ENCODE results near the gene MXI1.
"Not testable (repeated sequence)": the region's sequence is repeated elsewhere in the genome, so short reads cannot be mapped to it uniquely, and the experiment has no call there.

The MXI1 gene

GRCh38 chr10:110251392-110251791 lies 44.0 kb downstream of the MXI1 start:
- not testable (repeated sequence) for H3K27me3 ChIP-seq (replicated peaks; ENCODE audit: control insufficient read depth, insufficient read depth, low read length, poor library complexity, severe bottlenecking); DNase-seq; H3K4me1 ChIP-seq (ENCODE audit: control insufficient read depth, insufficient read depth, low read length, poor library complexity, severe bottlenecking); H3K36me3 ChIP-seq (ENCODE audit: control insufficient read depth, insufficient read depth, low read length); H3K4me3 ChIP-seq (ENCODE audit: insufficient read depth, low read depth, low read length, poor library complexity, severe bottlenecking); H3K27ac ChIP-seq (ENCODE audit: insufficient read depth, low read length, poor library complexity, severe bottlenecking); H3K9me3 ChIP-seq (ENCODE audit: control insufficient read depth, low read length)

GRCh38 chr10:110252151-110252550 lies 44.7 kb downstream of the MXI1 start:
- Histone ChIP-seq H3K9me3 (ENCODE audit: control insufficient read depth, low read length) (no peaks in the 10 kb centered on the region), H3K27me3 (replicated peaks; ENCODE audit: control insufficient read depth, insufficient read depth, low read length, poor library complexity, severe bottlenecking) (no peaks in the 10 kb centered on the region), H3K4me3 (ENCODE audit: insufficient read depth, low read depth, low read length, poor library complexity, severe bottlenecking) (no peak overlapping the region), H3K27ac (ENCODE audit: insufficient read depth, low read length, poor library complexity, severe bottlenecking) (no peak overlapping the region), H3K36me3 (ENCODE audit: control insufficient read depth, insufficient read depth, low read length) (peaks cover 8% of the 10 kb centered on the region), H3K4me1 (ENCODE audit: control insufficient read depth, insufficient read depth, low read length, poor library complexity, severe bottlenecking) (no peaks in the 10 kb centered on the region)
- no peak for DNase-seq

GRCh38 chr10:110254467-110254866 lies 47.1 kb downstream of the MXI1 start:
- Histone ChIP-seq H3K9me3 (ENCODE audit: control insufficient read depth, low read length) (no peaks in the 10 kb centered on the region), H3K27me3 (replicated peaks; ENCODE audit: control insufficient read depth, insufficient read depth, low read length, poor library complexity, severe bottlenecking) (no peaks in the 10 kb centered on the region), H3K36me3 (ENCODE audit: control insufficient read depth, insufficient read depth, low read length) (peaks cover 8% of the 10 kb centered on the region), H3K4me3 (ENCODE audit: insufficient read depth, low read depth, low read length, poor library complexity, severe bottlenecking) (no peak overlapping the region), H3K27ac (ENCODE audit: insufficient read depth, low read length, poor library complexity, severe bottlenecking) (no peak overlapping the region), H3K4me1 (ENCODE audit: control insufficient read depth, insufficient read depth, low read length, poor library complexity, severe bottlenecking) (no peaks in the 10 kb centered on the region)
- no peak for DNase-seq

- Histone ChIP-seq H3K27me3 (replicated peaks; ENCODE audit: control insufficient read depth, insufficient read depth, low read length, poor library complexity, severe bottlenecking) (no peaks in the 10 kb centered on the region), H3K4me1 (ENCODE audit: control insufficient read depth, insufficient read depth, low read length, poor library complexity, severe bottlenecking) (no peaks in the 10 kb centered on the region), H3K27ac (ENCODE audit: insufficient read depth, low read length, poor library complexity, severe bottlenecking) (no peak overlapping the region), H3K36me3 (ENCODE audit: control insufficient read depth, insufficient read depth, low read length) (peaks cover 8% of the 10 kb centered on the region), H3K9me3 (ENCODE audit: control insufficient read depth, low read length) (no peaks in the 10 kb centered on the region), H3K4me3 (ENCODE audit: insufficient read depth, low read depth, low read length, poor library complexity, severe bottlenecking) (no peak overlapping the region)
- DNase-seq: no peak
Measured at GRCh38 chr10:110258542-110258941, 51.1 kb downstream of the MXI1 start.

GRCh38 chr10:110259317-110259716 lies 51.9 kb downstream of the MXI1 start:
- H3K9me3 ChIP-seq (ENCODE audit: control insufficient read depth, low read length): no peaks in the 10 kb centered on the region
- H3K4me1 ChIP-seq (ENCODE audit: control insufficient read depth, insufficient read depth, low read length, poor library complexity, severe bottlenecking): no peaks in the 10 kb centered on the region
- no peak for DNase-seq
- H3K4me3 ChIP-seq (ENCODE audit: insufficient read depth, low read depth, low read length, poor library complexity, severe bottlenecking): no peak overlapping the region
- H3K27ac ChIP-seq (ENCODE audit: insufficient read depth, low read length, poor library complexity, severe bottlenecking): no peak overlapping the region
- peaks cover 8% of the 10 kb centered on the region for H3K36me3 ChIP-seq (ENCODE audit: control insufficient read depth, insufficient read depth, low read length)
- no peaks in the 10 kb centered on the region for H3K27me3 ChIP-seq (replicated peaks; ENCODE audit: control insufficient read depth, insufficient read depth, low read length, poor library complexity, severe bottlenecking)

DNA sequence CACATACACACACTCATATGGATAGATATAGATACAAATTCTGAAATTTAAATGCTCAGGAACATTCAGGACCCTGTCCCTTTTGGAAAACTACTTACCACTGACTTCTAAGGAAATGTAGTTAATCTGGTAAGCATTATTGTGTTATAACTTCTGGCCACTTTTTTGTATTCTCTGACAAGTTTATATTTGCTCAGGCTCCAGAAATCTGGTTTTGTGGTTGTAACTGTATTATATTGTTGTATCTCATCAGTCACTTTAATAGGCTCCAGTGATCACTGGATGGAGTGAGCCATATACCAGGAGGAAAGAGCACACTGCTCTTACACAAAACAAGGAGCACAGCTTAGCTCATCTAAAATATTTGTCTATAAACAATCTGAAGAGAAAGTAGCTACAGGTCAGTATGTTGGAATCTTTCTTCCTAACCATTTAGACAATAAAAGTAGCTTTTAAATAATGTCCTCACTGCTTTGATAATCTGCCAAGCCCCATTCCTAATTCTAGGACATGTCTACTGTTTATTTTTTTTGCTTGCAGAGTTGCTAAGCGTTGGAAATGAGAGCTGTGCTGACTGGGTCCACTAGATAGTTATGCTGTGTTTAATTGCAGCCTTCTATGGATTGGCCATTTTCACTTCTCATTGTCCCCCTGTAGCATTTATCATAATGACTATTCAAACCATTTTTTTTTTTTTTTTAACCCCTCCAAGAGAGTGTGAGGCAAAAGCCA lies 53.5 kb downstream of the MXI1 start:
- no peaks in the 10 kb centered on the region for H3K9me3 ChIP-seq (ENCODE audit: control insufficient read depth, low read length)
- no peaks in the 10 kb centered on the region for H3K36me3 ChIP-seq (ENCODE audit: control insufficient read depth, insufficient read depth, low read length)
- H3K4me1 ChIP-seq (ENCODE audit: control insufficient read depth, insufficient read depth, low read length, poor library complexity, severe bottlenecking): no peaks in the 10 kb centered on the region
- H3K27me3 ChIP-seq (replicated peaks; ENCODE audit: control insufficient read depth, insufficient read depth, low read length, poor library complexity, severe bottlenecking): no peaks in the 10 kb centered on the region
- H3K4me3 ChIP-seq (ENCODE audit: insufficient read depth, low read depth, low read length, poor library complexity, severe bottlenecking): no peak overlapping the region
- no peak overlapping the region for H3K27ac ChIP-seq (ENCODE audit: insufficient read depth, low read length, poor library complexity, severe bottlenecking)
- DNase-seq: no peak

GRCh38 chr10:110263164-110263563 lies 55.8 kb downstream of the MXI1 start:
- H3K27me3 ChIP-seq (replicated peaks; ENCODE audit: control insufficient read depth, insufficient read depth, low read length, poor library complexity, severe bottlenecking): no peaks in the 10 kb centered on the region
- no peaks in the 10 kb centered on the region for H3K9me3 ChIP-seq (ENCODE audit: control insufficient read depth, low read length)
- no peak overlapping the region for H3K27ac ChIP-seq (ENCODE audit: insufficient read depth, low read length, poor library complexity, severe bottlenecking)
- no peaks in the 10 kb centered on the region for H3K4me1 ChIP-seq (ENCODE audit: control insufficient read depth, insufficient read depth, low read length, poor library complexity, severe bottlenecking)
- no peak overlapping the region for H3K4me3 ChIP-seq (ENCODE audit: insufficient read depth, low read depth, low read length, poor library complexity, severe bottlenecking)
- H3K36me3 ChIP-seq (ENCODE audit: control insufficient read depth, insufficient read depth, low read length): no peaks in the 10 kb centered on the region
- DNase-seq: no peak

GRCh38 chr10:110265573-110266193 lies 58.3 kb downstream of the MXI1 start:
- H3K9me3 ChIP-seq (ENCODE audit: control insufficient read depth, low read length): no peaks in the 10 kb centered on the region
- H3K27ac ChIP-seq (ENCODE audit: insufficient read depth, low read length, poor library complexity, severe bottlenecking): no peak overlapping the region
- no peaks in the 10 kb centered on the region for H3K4me1 ChIP-seq (ENCODE audit: control insufficient read depth, insufficient read depth, low read length, poor library complexity, severe bottlenecking)
- DNase-seq: no peak
- H3K27me3 ChIP-seq (replicated peaks; ENCODE audit: control insufficient read depth, insufficient read depth, low read length, poor library complexity, severe bottlenecking): no peaks in the 10 kb centered on the region
- H3K36me3 ChIP-seq (ENCODE audit: control insufficient read depth, insufficient read depth, low read length): no peaks in the 10 kb centered on the region
- H3K4me3 ChIP-seq (ENCODE audit: insufficient read depth, low read depth, low read length, poor library complexity, severe bottlenecking): no peak overlapping the region

DNA sequence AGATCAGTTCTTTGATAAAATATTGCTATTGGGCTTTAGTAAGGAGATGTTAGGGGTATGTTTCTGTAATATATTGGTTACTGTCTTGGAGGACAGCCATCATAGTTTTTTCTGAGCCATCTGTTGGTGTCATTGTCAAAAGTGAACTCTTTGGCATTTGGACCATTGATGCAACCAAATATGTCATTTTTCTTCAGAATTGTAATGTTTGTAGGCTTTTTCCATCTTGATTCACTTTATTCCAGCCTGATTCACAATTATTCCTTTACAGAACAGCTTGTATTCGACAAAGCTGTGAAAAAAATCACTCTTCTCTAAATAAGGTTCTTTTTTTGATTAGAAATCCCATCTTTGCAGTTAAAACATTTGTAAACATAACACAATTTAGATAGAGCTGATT lies 59.9 kb downstream of the MXI1 start:
- H3K4me3 ChIP-seq (ENCODE audit: insufficient read depth, low read depth, low read length, poor library complexity, severe bottlenecking): no peak overlapping the region
- H3K36me3 ChIP-seq (ENCODE audit: control insufficient read depth, insufficient read depth, low read length): no peaks in the 10 kb centered on the region
- DNase-seq: no peak
- H3K4me1 ChIP-seq (ENCODE audit: control insufficient read depth, insufficient read depth, low read length, poor library complexity, severe bottlenecking): no peaks in the 10 kb centered on the region
- no peaks in the 10 kb centered on the region for H3K27me3 ChIP-seq (replicated peaks; ENCODE audit: control insufficient read depth, insufficient read depth, low read length, poor library complexity, severe bottlenecking)
- H3K9me3 ChIP-seq (ENCODE audit: control insufficient read depth, low read length): no peaks in the 10 kb centered on the region
- no peak overlapping the region for H3K27ac ChIP-seq (ENCODE audit: insufficient read depth, low read length, poor library complexity, severe bottlenecking)

DNA sequence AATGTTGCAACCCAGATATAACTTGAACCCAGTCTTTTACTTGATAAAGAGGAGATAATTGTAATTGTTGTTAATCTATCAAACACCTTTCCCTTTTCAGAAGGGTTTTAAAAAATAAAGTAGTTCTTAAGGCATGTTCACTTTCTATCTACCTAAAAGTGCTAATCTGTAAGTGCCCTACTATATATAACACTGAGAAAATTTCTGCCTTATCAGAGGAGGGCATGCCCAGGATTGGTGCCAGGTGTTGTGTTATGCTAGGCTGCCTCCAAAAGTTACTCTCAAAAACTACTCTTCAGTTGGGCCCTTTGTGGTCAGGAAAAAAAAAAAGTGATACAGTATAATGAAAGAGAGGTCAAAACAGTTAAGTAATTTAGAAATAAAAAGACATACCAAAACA lies 61.0 kb downstream of the MXI1 start:
- Histone ChIP-seq H3K27ac (ENCODE audit: insufficient read depth, low read length, poor library complexity, severe bottlenecking) (no peak overlapping the region), H3K27me3 (replicated peaks; ENCODE audit: control insufficient read depth, insufficient read depth, low read length, poor library complexity, severe bottlenecking) (no peaks in the 10 kb centered on the region), H3K4me3 (ENCODE audit: insufficient read depth, low read depth, low read length, poor library complexity, severe bottlenecking) (no peak overlapping the region), H3K4me1 (ENCODE audit: control insufficient read depth, insufficient read depth, low read length, poor library complexity, severe bottlenecking) (no peaks in the 10 kb centered on the region), H3K36me3 (ENCODE audit: control insufficient read depth, insufficient read depth, low read length) (no peaks in the 10 kb centered on the region), H3K9me3 (ENCODE audit: control insufficient read depth, low read length) (no peaks in the 10 kb centered on the region)
- no peak for DNase-seq
